Measurements from ENCODE around the gene KDM2A. TPM values are rescaled to one million over a fixed set of nuclear protein-coding genes. Genes with fewer than 3 reads are reported as not detected.

KDM2A gene
- total and polyA plus RNA-seq, 5 donors from 2014 or later: 10.7 to 346 (median 12.1) TPM

DNA sequence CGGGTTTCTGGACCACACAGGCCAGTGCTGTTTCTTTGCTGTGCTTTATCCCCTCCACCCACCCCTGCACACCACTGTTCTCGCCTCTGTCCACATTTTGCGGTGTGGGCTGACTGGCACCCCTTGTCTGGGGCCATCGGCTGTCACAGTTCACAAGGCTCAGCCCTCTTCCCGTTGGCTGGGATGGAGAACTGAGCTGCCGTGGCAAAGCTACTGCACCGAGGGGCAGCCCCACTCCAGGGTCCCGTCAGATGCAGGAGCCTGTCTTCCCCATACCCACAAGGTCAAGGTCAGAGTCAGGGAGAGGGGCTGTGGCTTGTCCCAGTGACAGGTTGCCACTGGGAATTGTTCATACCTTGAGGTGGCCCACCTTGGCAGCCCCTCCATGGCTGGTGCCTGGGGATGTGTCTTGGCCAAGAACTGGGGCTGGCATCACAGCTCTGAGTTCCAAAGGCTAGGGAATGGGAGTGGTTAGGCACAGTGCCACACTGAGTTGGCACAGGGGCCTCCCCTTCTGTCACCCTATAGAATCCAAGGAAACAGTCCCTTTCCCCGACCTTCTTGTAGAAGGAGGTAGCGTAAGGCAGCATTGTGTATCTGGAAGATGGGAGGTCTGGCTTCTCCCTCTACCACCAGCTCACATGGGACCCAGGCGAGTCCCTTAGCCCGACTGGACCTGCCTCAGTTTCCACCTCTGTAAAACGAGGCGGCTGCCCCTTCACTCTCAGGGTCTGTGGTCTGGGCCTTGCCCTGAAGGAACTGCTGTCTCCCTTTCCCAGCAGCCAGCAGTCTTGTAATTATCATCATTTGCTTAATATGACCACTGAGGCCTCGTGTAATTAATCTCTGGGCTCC lies 150.6 kb downstream of the KDM2A start:
- Histone ChIP-seq H3K36me3 (ENCODE audit: control insufficient read depth, insufficient read depth, low read length) (peaks cover 10% of the 10 kb centered on the region), H3K4me1 (ENCODE audit: control insufficient read depth, insufficient read depth, low read length, poor library complexity, severe bottlenecking) (peaks cover 80% of the 10 kb centered on the region), H3K27me3 (ENCODE audit: control insufficient read depth, insufficient read depth, low read length) (no peaks in the 10 kb centered on the region), H3K27ac (ENCODE audit: insufficient read depth, low read length, poor library complexity, severe bottlenecking) (peak overlapping the region; percentile 80), H3K9me3 (ENCODE audit: control insufficient read depth in 2 of 2, low read length in 2 of 2) (no peaks in the 10 kb centered on the region), H3K4me3 (ENCODE audit: low read depth, low read length) (peak overlapping the region; percentile 91)
- H3K27ac Mint-ChIP-seq: peak overlapping the region; percentile 95 to 99 (median 95)
- peaks cover 0 to 3% (median 0%) of the 10 kb centered on the region in 7 donors for H3K9me3 Mint-ChIP-seq
- peaks cover 5% of the 10 kb centered on the region for H3K27me3 Mint-ChIP-seq
- H3K4me3 Mint-ChIP-seq: peak overlapping the region; percentile 97 to 99 (median 98)
- no peak for DNase-seq
- peaks cover 24% of the 10 kb centered on the region for H3K36me3 Mint-ChIP-seq
- peaks cover 7 to 86% (median 47%) of the 10 kb centered on the region in 4 donors for H3K4me1 Mint-ChIP-seq
- no peak for ATAC-seq (ENCODE audit: low read depth in 2 of 2)

DNA sequence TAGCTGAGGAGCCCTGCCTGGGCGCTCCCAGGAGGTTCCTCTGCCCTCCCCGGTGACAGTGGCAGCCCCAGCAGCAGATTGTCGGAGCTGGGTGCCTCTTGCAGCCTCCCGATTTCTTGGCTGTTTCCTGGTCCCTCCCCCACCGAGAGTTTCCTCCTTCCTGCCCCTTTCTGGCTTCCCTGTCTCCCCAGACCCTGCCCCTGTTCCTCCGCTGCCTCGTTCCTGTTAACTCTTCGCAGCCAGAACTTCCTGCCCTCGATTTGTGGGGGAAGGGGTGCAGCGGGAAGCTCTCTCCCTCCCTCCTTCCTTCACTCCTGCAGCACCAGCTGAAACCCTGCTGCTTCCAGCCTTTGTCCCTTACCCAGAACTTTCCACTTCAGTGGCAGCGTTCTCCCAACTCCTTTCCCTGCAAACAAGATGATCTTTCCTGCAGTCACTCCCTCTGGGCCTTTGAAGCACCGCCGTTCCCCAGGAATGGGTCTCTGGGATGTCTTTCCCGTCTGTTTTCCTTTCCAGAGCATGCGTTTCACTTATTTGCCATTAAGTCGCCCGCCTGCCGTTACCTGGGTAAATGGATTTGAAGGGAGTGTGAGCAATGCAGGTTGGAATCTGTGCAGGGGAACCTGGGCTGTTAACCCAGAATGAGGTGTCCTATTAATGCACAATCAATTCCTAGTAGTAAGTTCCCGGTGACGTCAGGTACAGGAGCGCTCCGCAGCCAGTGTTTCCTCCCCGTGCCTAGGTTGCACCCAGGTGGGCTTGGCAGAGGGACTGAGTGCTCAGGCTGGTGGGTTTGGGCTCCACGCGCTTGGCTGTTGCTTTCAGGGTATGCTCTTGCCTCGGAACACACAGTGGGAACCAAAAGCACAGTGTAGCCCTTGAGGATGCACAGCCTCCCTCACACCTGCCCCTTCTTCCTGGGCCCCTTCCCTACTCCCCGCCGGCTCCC lies 151.5 kb downstream of the KDM2A start:
- peaks cover 13% of the 10 kb centered on the region for H3K36me3 ChIP-seq (ENCODE audit: control insufficient read depth, insufficient read depth, low read length)
- H3K9me3 Mint-ChIP-seq: peaks cover 0 to 2% (median 0%) of the 10 kb centered on the region in 7 donors
- peaks cover 7 to 86% (median 43%) of the 10 kb centered on the region in 4 donors for H3K4me1 Mint-ChIP-seq
- peak overlapping the region; percentile 97 to 99 (median 98) for H3K4me3 Mint-ChIP-seq
- no peaks in the 10 kb centered on the region for H3K9me3 ChIP-seq (ENCODE audit: control insufficient read depth in 2 of 2, low read length in 2 of 2)
- H3K27ac ChIP-seq (ENCODE audit: insufficient read depth, low read length, poor library complexity, severe bottlenecking): peak overlapping the region; percentile 80
- H3K27me3 Mint-ChIP-seq: peaks cover 5% of the 10 kb centered on the region
- ATAC-seq (ENCODE audit: low read depth in 2 of 2): no peak
- no peaks in the 10 kb centered on the region for H3K27me3 ChIP-seq (ENCODE audit: control insufficient read depth, insufficient read depth, low read length)
- DNase-seq: peak in 2 of 3 donors; percentile 31 to 45
- H3K4me3 ChIP-seq (ENCODE audit: low read depth, low read length): peak overlapping the region; percentile 91
- peaks cover 25% of the 10 kb centered on the region for H3K36me3 Mint-ChIP-seq
- H3K4me1 ChIP-seq (ENCODE audit: control insufficient read depth, insufficient read depth, low read length, poor library complexity, severe bottlenecking): peaks cover 89% of the 10 kb centered on the region
- H3K27ac Mint-ChIP-seq: peak overlapping the region; percentile 95 to 99 (median 95)

DNA sequence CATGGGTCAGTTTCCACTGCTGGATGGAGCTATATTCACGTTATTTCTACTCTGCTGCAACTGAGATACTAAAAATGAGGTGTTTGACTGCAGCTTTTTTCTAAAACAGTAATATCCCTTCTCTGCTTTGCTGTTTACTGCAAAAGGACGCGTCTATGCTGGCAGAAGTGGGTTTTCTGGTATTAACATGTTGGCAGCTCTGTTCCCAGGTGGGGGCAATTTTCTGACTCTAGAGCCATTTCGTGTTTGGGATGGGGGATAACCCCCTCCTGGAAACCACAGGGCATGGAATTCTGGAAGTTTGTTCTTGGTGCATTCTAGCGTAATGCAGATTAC lies 152.1 kb downstream of the KDM2A start:
- ATAC-seq (ENCODE audit: low read depth in 2 of 2) (no peak), DNase-seq (no peak)
- peak overlapping the region; percentile 95 to 99 (median 95) for H3K27ac Mint-ChIP-seq
- Histone ChIP-seq H3K4me3 (ENCODE audit: low read depth, low read length) (peak overlapping the region; percentile 91), H3K27ac (ENCODE audit: insufficient read depth, low read length, poor library complexity, severe bottlenecking) (peak overlapping the region; percentile 80), H3K27me3 (ENCODE audit: control insufficient read depth, insufficient read depth, low read length) (no peaks in the 10 kb centered on the region), H3K36me3 (ENCODE audit: control insufficient read depth, insufficient read depth, low read length) (peaks cover 14% of the 10 kb centered on the region), H3K9me3 (ENCODE audit: control insufficient read depth in 2 of 2, low read length in 2 of 2) (no peaks in the 10 kb centered on the region), H3K4me1 (ENCODE audit: control insufficient read depth, insufficient read depth, low read length, poor library complexity, severe bottlenecking) (peaks cover 90% of the 10 kb centered on the region)
- H3K4me1 Mint-ChIP-seq: peaks cover 7 to 86% (median 40%) of the 10 kb centered on the region in 4 donors
- no peaks in the 10 kb centered on the region for H3K9me3 Mint-ChIP-seq
- peaks cover 28% of the 10 kb centered on the region for H3K36me3 Mint-ChIP-seq
- H3K27me3 Mint-ChIP-seq: peaks cover 5% of the 10 kb centered on the region
- peak overlapping the region; percentile 97 to 99 (median 98) for H3K4me3 Mint-ChIP-seq

DNA sequence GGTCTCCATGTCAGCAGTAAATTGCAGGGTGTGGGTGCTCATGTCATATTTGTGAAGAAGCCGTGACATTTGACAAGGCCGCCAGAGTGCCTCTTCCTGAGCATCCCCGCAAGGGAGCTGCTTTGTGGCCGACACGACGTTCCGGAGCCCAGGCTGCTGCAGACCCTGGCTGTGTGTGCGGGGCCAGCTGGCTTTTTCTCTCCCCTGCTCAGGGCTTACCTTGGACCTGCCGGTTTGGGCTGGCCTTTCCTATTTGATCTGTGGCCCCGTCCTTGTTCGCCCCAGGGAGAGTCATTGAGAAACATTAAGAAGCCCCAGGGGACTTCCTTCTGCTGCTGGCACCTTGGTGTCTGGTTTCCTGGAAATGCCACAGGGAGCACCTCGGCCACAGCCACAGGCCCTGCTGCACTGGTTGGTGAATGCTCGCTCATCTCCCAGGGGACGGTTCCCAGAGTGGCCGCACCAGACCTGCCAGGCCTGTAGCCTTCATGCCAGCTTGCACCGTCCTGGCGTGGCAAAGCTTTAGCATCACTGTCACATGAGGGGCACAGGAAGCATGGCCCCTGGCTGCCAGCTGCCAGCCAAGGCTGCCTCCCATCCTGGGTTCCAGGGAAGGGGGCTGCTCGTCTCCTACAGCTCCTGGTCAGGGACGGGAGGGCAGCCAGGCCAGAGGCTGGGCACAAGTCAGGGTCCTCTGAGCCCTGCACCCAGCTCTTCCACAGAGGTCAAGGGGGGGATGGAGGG lies 152.7 kb downstream of the KDM2A start:
- peaks cover 14% of the 10 kb centered on the region for H3K36me3 ChIP-seq (ENCODE audit: control insufficient read depth, insufficient read depth, low read length)
- peak overlapping the region; percentile 97 to 99 (median 98) for H3K4me3 Mint-ChIP-seq

GRCh38 chr11:67272327-67273259 lies 153.5 kb downstream of the KDM2A start:
- Histone ChIP-seq H3K4me3 (ENCODE audit: low read depth, low read length) (peak overlapping the region; percentile 91), H3K4me1 (ENCODE audit: control insufficient read depth, insufficient read depth, low read length, poor library complexity, severe bottlenecking) (peaks cover 100% of the 10 kb centered on the region), H3K27me3 (ENCODE audit: control insufficient read depth, insufficient read depth, low read length) (no peaks in the 10 kb centered on the region), H3K27ac (ENCODE audit: insufficient read depth, low read length, poor library complexity, severe bottlenecking) (peak overlapping the region; percentile 80), H3K9me3 (ENCODE audit: control insufficient read depth in 2 of 2, low read length in 2 of 2) (no peaks in the 10 kb centered on the region), H3K36me3 (ENCODE audit: control insufficient read depth, insufficient read depth, low read length) (peaks cover 14% of the 10 kb centered on the region)
- Mint-ChIP-seq H3K27me3 (peaks cover 5% of the 10 kb centered on the region), H3K4me3 (peak overlapping the region; percentile 97 to 99 (median 98)), H3K36me3 (peaks cover 25% of the 10 kb centered on the region), H3K27ac (peak overlapping the region; percentile 95 to 99 (median 95)), H3K9me3 (no peaks in the 10 kb centered on the region), H3K4me1 (peaks cover 7 to 96% (median 45%) of the 10 kb centered on the region in 4 donors)
- ATAC-seq (ENCODE audit: low read depth in 2 of 2) (peak in 1 of 2 donors; percentile 10), DNase-seq (peak in 1 of 3 donors; percentile 65)

More for the DNA sequence above, 152.7 kb downstream of the KDM2A start:
- Histone ChIP-seq H3K27me3 (ENCODE audit: control insufficient read depth, insufficient read depth, low read length) (no peaks in the 10 kb centered on the region), H3K4me3 (ENCODE audit: low read depth, low read length) (peak overlapping the region; percentile 91), H3K4me1 (ENCODE audit: control insufficient read depth, insufficient read depth, low read length, poor library complexity, severe bottlenecking) (peaks cover 95% of the 10 kb centered on the region), H3K9me3 (ENCODE audit: control insufficient read depth in 2 of 2, low read length in 2 of 2) (no peaks in the 10 kb centered on the region), H3K27ac (ENCODE audit: insufficient read depth, low read length, poor library complexity, severe bottlenecking) (peak overlapping the region; percentile 80)
- ATAC-seq (ENCODE audit: low read depth in 2 of 2) (peak; percentile 33 to 35), DNase-seq (peak in 2 of 3 donors; percentile 57 to 84)
- Mint-ChIP-seq H3K4me1 (peaks cover 7 to 92% (median 44%) of the 10 kb centered on the region in 4 donors), H3K27ac (peak overlapping the region; percentile 95 to 99 (median 95)), H3K27me3 (peaks cover 5% of the 10 kb centered on the region), H3K36me3 (peaks cover 30% of the 10 kb centered on the region), H3K9me3 (no peaks in the 10 kb centered on the region)

- no peaks in the 10 kb centered on the region for H3K9me3 ChIP-seq (ENCODE audit: control insufficient read depth in 2 of 2, low read length in 2 of 2)
- H3K4me1 ChIP-seq (ENCODE audit: control insufficient read depth, insufficient read depth, low read length, poor library complexity, severe bottlenecking): peaks cover 100% of the 10 kb centered on the region
- H3K4me1 Mint-ChIP-seq: peaks cover 0 to 96% (median 41%) of the 10 kb centered on the region in 4 donors
- H3K4me3 Mint-ChIP-seq: peak overlapping the region; percentile 97 to 99 (median 98)
- peaks cover 14% of the 10 kb centered on the region for H3K36me3 ChIP-seq (ENCODE audit: control insufficient read depth, insufficient read depth, low read length)
- ATAC-seq (ENCODE audit: low read depth in 2 of 2): no peak
- H3K27ac Mint-ChIP-seq: peak overlapping the region in 2 of 3 donors; percentile 95 to 99
- no peak for DNase-seq
- peak overlapping the region; percentile 91 for H3K4me3 ChIP-seq (ENCODE audit: low read depth, low read length)
- H3K36me3 Mint-ChIP-seq: peaks cover 18% of the 10 kb centered on the region
- H3K9me3 Mint-ChIP-seq: no peaks in the 10 kb centered on the region
- H3K27ac ChIP-seq (ENCODE audit: insufficient read depth, low read length, poor library complexity, severe bottlenecking): peak overlapping the region; percentile 80
- no peaks in the 10 kb centered on the region for H3K27me3 ChIP-seq (ENCODE audit: control insufficient read depth, insufficient read depth, low read length)
- no peaks in the 10 kb centered on the region for H3K27me3 Mint-ChIP-seq
Measured at GRCh38 chr11:67273260-67273990, 154.4 kb downstream of the KDM2A start.

All from CD4-positive, CD25-positive, alpha-beta regulatory T cell (primary cell).